ACC112 (cell line): Measurements from ENCODE around the gene CCNQ.

Experiments
- H2AFZ ChIP-seq: fragments of 200-600 bp; sonication (generic); one replicate; pipeline ENCODE4 v1.6.0; 2017; ENCODE audit warnings: antibody characterized with exemption, low read length; ENCODE audit not compliant: unreplicated experiment
- H3K27ac ChIP-seq: fragments of 200-600 bp; sonication (generic); 2 replicates; pipeline ENCODE4 v1.5.1; 2014; ENCODE audit warnings: low read depth, mild to moderate bottlenecking, antibody characterized with exemption, low read length, moderate library complexity
- H3K27me3 ChIP-seq: fragments of 200-600 bp; sonication (generic); 2 replicates; pipeline ENCODE4 v1.6.1; 2014; ENCODE audit warnings: mild to moderate bottlenecking, antibody characterized with exemption, low read length, moderate library complexity, mixed read lengths; ENCODE audit not compliant: insufficient read depth
- H3K36me3 ChIP-seq: fragments of 200-600 bp; sonication (generic); 2 replicates; pipeline ENCODE4 v1.6.1; 2016; ENCODE audit warnings: mild to moderate bottlenecking, antibody characterized with exemption, low read length, moderate library complexity, mixed read lengths; ENCODE audit not compliant: insufficient read depth
- H3K4me1 ChIP-seq: fragments of 200-600 bp; sonication (generic); one replicate; pipeline ENCODE4 v1.6.1; 2016; ENCODE audit warnings: low read length, mixed read lengths; ENCODE audit not compliant: insufficient read depth, unreplicated experiment, control insufficient read depth
- H3K4me3 ChIP-seq: fragments of 200-600 bp; sonication (generic); 2 replicates; pipeline ENCODE4 v1.5.1; 2014; ENCODE audit warnings: mild to moderate bottlenecking, low read depth, low read length
- H3K79me2 ChIP-seq: fragments of 200-600 bp; sonication (generic); one replicate; pipeline ENCODE4 v1.6.0; 2016; ENCODE audit warnings: low read length; ENCODE audit not compliant: control insufficient read depth, unreplicated experiment, insufficient read depth

CCNQ gene

GRCh38 chrX:153582896-153583295 lies 16.0 kb downstream of the CCNQ start:
- Histone ChIP-seq H3K27me3 (no peaks in the 10 kb centered on the region), H3K36me3 (no peaks in the 10 kb centered on the region), H3K79me2 (no peaks in the 10 kb centered on the region), H2AFZ (no peak overlapping the region), H3K4me3 (no peak overlapping the region), H3K27ac (no peak overlapping the region), H3K4me1 (no peaks in the 10 kb centered on the region)

- H2AFZ ChIP-seq = no peak overlapping the region
- no peaks in the 10 kb centered on the region for H3K27me3 ChIP-seq
- H3K36me3 ChIP-seq = no peaks in the 10 kb centered on the region
- no peak overlapping the region for H3K27ac ChIP-seq
- H3K79me2 ChIP-seq = no peaks in the 10 kb centered on the region
- H3K4me1 ChIP-seq = no peaks in the 10 kb centered on the region
- H3K4me3 ChIP-seq = no peak overlapping the region
These were observed 18.1 kb downstream of the CCNQ start for GRCh38 chrX:153580700-153581386.

- no peaks in the 10 kb centered on the region for H3K36me3 ChIP-seq
- H3K4me1 ChIP-seq = no peaks in the 10 kb centered on the region
- H3K27me3 ChIP-seq = no peaks in the 10 kb centered on the region
- no peak overlapping the region for H3K4me3 ChIP-seq
- H3K27ac ChIP-seq = no peak overlapping the region
- H3K79me2 ChIP-seq = no peaks in the 10 kb centered on the region
- no peak overlapping the region for H2AFZ ChIP-seq
These were observed 20.1 kb downstream of the CCNQ start for GRCh38 chrX:153578889-153579288.

GRCh38 chrX:153578200-153578835 lies 20.6 kb downstream of the CCNQ start:
- no peaks in the 10 kb centered on the region for H3K27me3 ChIP-seq
- H3K79me2 ChIP-seq = no peaks in the 10 kb centered on the region
- no peaks in the 10 kb centered on the region for H3K36me3 ChIP-seq
- H3K4me3 ChIP-seq = no peak overlapping the region
- H3K4me1 ChIP-seq = no peaks in the 10 kb centered on the region
- H3K27ac ChIP-seq = no peak overlapping the region
- no peak overlapping the region for H2AFZ ChIP-seq

GRCh38 chrX:153576961-153577360 lies 22.0 kb downstream of the CCNQ start:
- no peak overlapping the region for H3K4me3 ChIP-seq
- no peaks in the 10 kb centered on the region for H3K27me3 ChIP-seq
- H3K27ac ChIP-seq = no peak overlapping the region
- no peaks in the 10 kb centered on the region for H3K36me3 ChIP-seq
- H3K79me2 ChIP-seq = no peaks in the 10 kb centered on the region
- H2AFZ ChIP-seq = no peak overlapping the region
- no peaks in the 10 kb centered on the region for H3K4me1 ChIP-seq

GRCh38 chrX:153576239-153576870 lies 22.6 kb downstream of the CCNQ start:
- Histone ChIP-seq H2AFZ (no peak overlapping the region), H3K27me3 (no peaks in the 10 kb centered on the region), H3K36me3 (no peaks in the 10 kb centered on the region), H3K79me2 (no peaks in the 10 kb centered on the region), H3K4me1 (no peaks in the 10 kb centered on the region), H3K4me3 (no peak overlapping the region), H3K27ac (no peak overlapping the region)

- Histone ChIP-seq H3K36me3 (no peaks in the 10 kb centered on the region), H3K79me2 (no peaks in the 10 kb centered on the region), H3K4me1 (no peaks in the 10 kb centered on the region), H3K27ac (no peak overlapping the region), H3K4me3 (no peak overlapping the region), H3K27me3 (no peaks in the 10 kb centered on the region), H2AFZ (no peak overlapping the region)
These were observed 25.0 kb downstream of the CCNQ start for GRCh38 chrX:153573984-153574383.

- Histone ChIP-seq H3K4me3 (no peak overlapping the region), H3K79me2 (no peaks in the 10 kb centered on the region), H3K4me1 (no peaks in the 10 kb centered on the region), H3K27ac (no peak overlapping the region), H3K36me3 (no peaks in the 10 kb centered on the region), H3K27me3 (no peaks in the 10 kb centered on the region), H2AFZ (no peak overlapping the region)
These were observed 26.3 kb downstream of the CCNQ start for GRCh38 chrX:153572601-153573000.

- Histone ChIP-seq H3K27me3 (no peaks in the 10 kb centered on the region), H3K4me3 (no peak overlapping the region), H3K79me2 (no peaks in the 10 kb centered on the region), H3K36me3 (no peaks in the 10 kb centered on the region), H2AFZ (no peak overlapping the region), H3K4me1 (no peaks in the 10 kb centered on the region), H3K27ac (no peak overlapping the region)
These were observed 27.4 kb downstream of the CCNQ start for GRCh38 chrX:153571534-153571908.

- no peaks in the 10 kb centered on the region for H3K36me3 ChIP-seq
- no peaks in the 10 kb centered on the region for H3K79me2 ChIP-seq
- no peak overlapping the region for H3K4me3 ChIP-seq
- no peak overlapping the region for H2AFZ ChIP-seq
- H3K27me3 ChIP-seq = no peaks in the 10 kb centered on the region
- H3K27ac ChIP-seq = no peak overlapping the region
- H3K4me1 ChIP-seq = no peaks in the 10 kb centered on the region
These were observed 29.5 kb downstream of the CCNQ start for GRCh38 chrX:153569475-153569874.

GRCh38 chrX:153568451-153569011 lies 30.4 kb downstream of the CCNQ start:
- no peak overlapping the region for H2AFZ ChIP-seq
- H3K4me3 ChIP-seq = no peak overlapping the region
- H3K79me2 ChIP-seq = no peaks in the 10 kb centered on the region
- H3K4me1 ChIP-seq = no peaks in the 10 kb centered on the region
- no peaks in the 10 kb centered on the region for H3K36me3 ChIP-seq
- H3K27ac ChIP-seq = no peak overlapping the region
- H3K27me3 ChIP-seq = no peaks in the 10 kb centered on the region
